Prostate gland (tissue), 2 donors: ENCODE results near the gene SYNGR4. TPM values are rescaled to one million over a fixed set of nuclear protein-coding genes. Genes with fewer than 3 reads are reported as not detected.

Experiments used
- DNase-seq: peaks from one replicate; pipeline ENCODE4 v3.0.0-alpha.2; 2019; ENCODE audit warnings: low spot score
- H3K27ac ChIP-seq, 2 donors: fragments of 200-600 bp; sonication (generic); 2 replicates each; pipeline ENCODE4 v1.5.1; 2017 to 2019
- H3K27me3 ChIP-seq: fragments of 200-600 bp; sonication (generic); replicated peaks from 2 replicates; pipeline ENCODE4 v1.5.1; 2019; ENCODE audit not compliant: insufficient read depth
- H3K36me3 ChIP-seq, 2 donors: fragments of 200-600 bp; sonication (generic); 1 replicate in 1 of 2; 2 replicates in 1 of 2; pipeline versions ENCODE4 v1.5.1 to v1.8.1; 2017 to 2019
- H3K4me1 ChIP-seq: fragments of 200-600 bp; sonication (generic); replicated peaks from 2 replicates; pipeline ENCODE4 v1.5.1; 2019
- H3K4me3 ChIP-seq, 2 donors: fragments of 200-600 bp; sonication (generic); 2 replicates each; pipeline ENCODE4 v1.5.1; 2017 to 2019
- H3K9me3 ChIP-seq: fragments of 200-600 bp; sonication (generic); 2 replicates; pipeline ENCODE4 v1.5.1; 2017
- POLR2A ChIP-seq: fragments of 450-650 bp; IDR thresholded peaks from one replicate; pipeline ENCODE4 v1.6.1; 2016; ENCODE audit warnings: antibody characterized with exemption, mild to moderate bottlenecking
- POLR2AphosphoS5 ChIP-seq: sonication (generic); formaldehyde crosslinking; IDR thresholded peaks from one replicate; pipeline ENCODE4 v1.6.1; 2017; ENCODE audit warnings: antibody characterized with exemption
- WGBS: methylation state at CpG from one replicate; pipeline ENCODE4 v1.1.5; 2018; 5-methylcytosine and 5-hydroxymethylcytosine counted together
- intact Hi-C: fragments of 100-400 bp; cut with DNase I; formaldehyde crosslinking; loops from one replicate; pipeline ENCODE4 v1.14.2; 2022
- total RNA-seq, 2 donors: library from RNA; depleted of rRNA; stranded (reverse); fragments of >200 nt; gene quantifications; one replicate each; pipeline ENCODE4 v1.1.0, GENCODE V29; 2016
- TF ChIP-seq, protein P1 (sequence below), 4 experiments: fragments of 200-600 bp in 2 of 4; fragments of 450-650 bp in 2 of 4; sonication (generic) in 2 of 4; IDR thresholded peaks; 1 replicate in 3 of 4; 2 replicates in 1 of 4; pipeline ENCODE4 v1.5.1; 2016 to 2019; ENCODE audit warnings: antibody characterized with exemption in 4 of 4, mild to moderate bottlenecking in 2 of 4, moderate library complexity in 2 of 4

Gene SYNGR4
- total RNA-seq, 2 donors from 2014 or later = 2.8 TPM; not detected in 1

DNA sequence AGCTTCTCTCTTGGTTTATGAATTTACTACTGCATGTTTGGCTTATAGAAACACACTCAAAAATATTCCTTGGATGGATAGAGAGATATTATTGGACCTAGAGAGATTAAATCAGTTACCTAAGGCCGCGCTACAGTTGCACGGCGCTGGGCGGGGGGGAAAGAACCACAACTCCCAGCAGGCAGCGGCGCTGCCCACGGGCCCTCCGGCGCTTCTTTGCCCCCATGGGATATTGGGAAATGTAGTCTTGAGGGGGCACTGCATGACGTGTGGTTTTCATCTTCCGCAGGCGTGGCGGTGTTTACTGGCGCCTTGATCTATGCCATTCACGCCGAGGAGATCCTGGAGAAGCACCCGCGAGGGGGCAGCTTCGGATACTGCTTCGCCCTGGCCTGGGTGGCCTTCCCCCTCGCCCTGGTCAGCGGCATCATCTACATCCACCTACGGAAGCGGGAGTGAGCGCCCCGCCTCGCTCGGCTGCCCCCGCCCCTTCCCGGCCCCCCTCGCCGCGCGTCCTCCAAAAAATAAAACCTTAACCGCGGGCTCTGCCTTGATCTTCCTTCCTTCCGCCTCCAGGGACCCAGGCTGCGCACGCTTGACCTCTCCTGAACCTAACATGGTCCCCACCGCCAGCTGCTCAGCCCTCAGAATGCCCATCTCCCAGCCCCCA is 34.0 kb upstream of the SYNGR4 start:
- Histone ChIP-seq H3K4me1 (peaks cover 10% of the 10 kb centered on the region), H3K36me3 (no peaks in the 10 kb centered on the region), H3K27me3 (no peaks in the 10 kb centered on the region), H3K27ac (peak overlapping the region; percentile 83 to 86), H3K4me3 (peak overlapping the region; percentile 43 to 55), H3K9me3 (no peaks in the 10 kb centered on the region)
- 17% methylated on average over 41 of the region's 41 CpGs for WGBS
- DNase-seq = peak; percentile 83
- TF ChIP-seq, protein P1, sequence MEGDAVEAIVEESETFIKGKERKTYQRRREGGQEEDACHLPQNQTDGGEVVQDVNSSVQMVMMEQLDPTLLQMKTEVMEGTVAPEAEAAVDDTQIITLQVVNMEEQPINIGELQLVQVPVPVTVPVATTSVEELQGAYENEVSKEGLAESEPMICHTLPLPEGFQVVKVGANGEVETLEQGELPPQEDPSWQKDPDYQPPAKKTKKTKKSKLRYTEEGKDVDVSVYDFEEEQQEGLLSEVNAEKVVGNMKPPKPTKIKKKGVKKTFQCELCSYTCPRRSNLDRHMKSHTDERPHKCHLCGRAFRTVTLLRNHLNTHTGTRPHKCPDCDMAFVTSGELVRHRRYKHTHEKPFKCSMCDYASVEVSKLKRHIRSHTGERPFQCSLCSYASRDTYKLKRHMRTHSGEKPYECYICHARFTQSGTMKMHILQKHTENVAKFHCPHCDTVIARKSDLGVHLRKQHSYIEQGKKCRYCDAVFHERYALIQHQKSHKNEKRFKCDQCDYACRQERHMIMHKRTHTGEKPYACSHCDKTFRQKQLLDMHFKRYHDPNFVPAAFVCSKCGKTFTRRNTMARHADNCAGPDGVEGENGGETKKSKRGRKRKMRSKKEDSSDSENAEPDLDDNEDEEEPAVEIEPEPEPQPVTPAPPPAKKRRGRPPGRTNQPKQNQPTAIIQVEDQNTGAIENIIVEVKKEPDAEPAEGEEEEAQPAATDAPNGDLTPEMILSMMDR (IDR thresholded peaks at IDR 0.05) = peak in 1 of 4 experiments; percentile 28
- TF ChIP-seq POLR2AphosphoS5 (peak; percentile 89), POLR2A (peak; percentile 53)
- intact Hi-C loops = no loop called here

DNA sequence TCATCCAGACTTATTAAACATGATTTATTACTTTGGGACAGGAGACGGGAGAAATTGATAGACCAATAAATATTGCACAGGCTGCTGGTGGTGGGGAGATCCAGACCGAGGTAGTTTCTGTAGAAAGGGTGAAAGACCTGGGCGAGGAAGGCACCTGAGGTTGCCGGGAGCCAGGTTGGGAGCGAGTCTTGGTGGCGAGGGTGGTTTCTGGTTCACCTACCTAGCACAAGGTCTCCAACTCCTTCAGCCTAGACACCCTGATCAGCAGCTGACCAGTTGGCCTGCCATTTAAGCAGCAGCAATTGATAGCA is 31.9 kb upstream of the SYNGR4 start:
- Histone ChIP-seq H3K4me1 (peaks cover 6% of the 10 kb centered on the region), H3K27ac (peak overlapping the region; percentile 89 to 97), H3K9me3 (no peaks in the 10 kb centered on the region), H3K36me3 (no peaks in the 10 kb centered on the region), H3K27me3 (no peaks in the 10 kb centered on the region), H3K4me3 (peak overlapping the region; percentile 23 to 35)
- intact Hi-C loops = loop anchor here (2.0 kb wide), 1 partner anchor 30 kb away; the partner anchor contains the start of gene TMEM143
- WGBS = 21% methylated on average over 6 of the region's 6 CpGs
- TF ChIP-seq, protein P1 (IDR thresholded peaks at IDR 0.05) = no peak
- TF ChIP-seq POLR2AphosphoS5 = no peak
- TF ChIP-seq POLR2A = no peak
- DNase-seq = no peak

DNA sequence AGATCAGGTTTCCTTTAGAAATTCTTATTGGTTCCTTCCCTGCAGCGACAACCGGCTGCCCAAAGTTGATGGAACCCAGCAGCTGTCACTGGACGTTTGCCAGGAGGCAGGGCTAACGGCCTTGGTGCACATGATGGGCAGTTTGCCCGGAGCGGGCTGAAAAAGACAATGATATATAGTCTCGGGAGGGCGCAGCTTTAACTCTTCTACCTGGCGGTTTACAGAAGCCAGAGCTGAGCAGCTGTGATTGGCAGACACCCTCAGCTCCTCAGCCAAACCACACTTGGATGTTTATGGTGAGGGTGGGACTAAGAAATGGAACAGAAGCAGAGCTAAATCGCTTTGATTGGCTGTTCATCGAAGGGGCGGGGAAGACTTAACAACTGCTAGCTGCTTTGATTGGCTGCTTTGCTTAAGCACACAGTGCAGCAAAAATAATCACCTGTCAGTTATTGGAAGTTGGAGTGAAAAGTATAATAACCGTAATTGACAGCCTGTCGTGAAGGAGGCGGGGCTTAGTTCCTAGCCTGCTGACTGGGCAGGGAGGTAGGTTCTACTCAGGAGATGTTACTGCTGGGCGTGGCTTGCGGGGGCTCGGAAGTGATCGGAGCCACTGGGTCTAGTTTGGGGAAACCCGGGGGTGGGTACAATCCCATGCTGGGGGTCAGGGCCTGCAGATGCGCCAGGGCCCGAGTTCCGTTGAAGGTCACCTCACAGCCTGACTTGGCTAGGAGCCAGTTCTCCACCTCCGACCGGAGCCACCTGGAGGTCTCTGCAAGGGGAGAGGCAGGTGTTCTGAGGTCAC is 31.3 kb upstream of the SYNGR4 start:
- Histone ChIP-seq H3K4me3 (peak overlapping the region; percentile 23 to 35), H3K36me3 (no peaks in the 10 kb centered on the region), H3K27ac (peak overlapping the region; percentile 89 to 97), H3K9me3 (no peaks in the 10 kb centered on the region), H3K4me1 (peaks cover 6% of the 10 kb centered on the region), H3K27me3 (no peaks in the 10 kb centered on the region)
- intact Hi-C loops = loop anchor here (2.0 kb wide), 1 partner anchor 30 kb away; the partner anchor contains the start of gene TMEM143
- under 1% methylated on average over 25 of the region's 25 CpGs for WGBS
- peak; percentile 94 for DNase-seq
- TF ChIP-seq POLR2A (peak; percentile 26), POLR2AphosphoS5 (peak; percentile 96)
- TF ChIP-seq, protein P1 (IDR thresholded peaks at IDR 0.05) = no peak

DNA sequence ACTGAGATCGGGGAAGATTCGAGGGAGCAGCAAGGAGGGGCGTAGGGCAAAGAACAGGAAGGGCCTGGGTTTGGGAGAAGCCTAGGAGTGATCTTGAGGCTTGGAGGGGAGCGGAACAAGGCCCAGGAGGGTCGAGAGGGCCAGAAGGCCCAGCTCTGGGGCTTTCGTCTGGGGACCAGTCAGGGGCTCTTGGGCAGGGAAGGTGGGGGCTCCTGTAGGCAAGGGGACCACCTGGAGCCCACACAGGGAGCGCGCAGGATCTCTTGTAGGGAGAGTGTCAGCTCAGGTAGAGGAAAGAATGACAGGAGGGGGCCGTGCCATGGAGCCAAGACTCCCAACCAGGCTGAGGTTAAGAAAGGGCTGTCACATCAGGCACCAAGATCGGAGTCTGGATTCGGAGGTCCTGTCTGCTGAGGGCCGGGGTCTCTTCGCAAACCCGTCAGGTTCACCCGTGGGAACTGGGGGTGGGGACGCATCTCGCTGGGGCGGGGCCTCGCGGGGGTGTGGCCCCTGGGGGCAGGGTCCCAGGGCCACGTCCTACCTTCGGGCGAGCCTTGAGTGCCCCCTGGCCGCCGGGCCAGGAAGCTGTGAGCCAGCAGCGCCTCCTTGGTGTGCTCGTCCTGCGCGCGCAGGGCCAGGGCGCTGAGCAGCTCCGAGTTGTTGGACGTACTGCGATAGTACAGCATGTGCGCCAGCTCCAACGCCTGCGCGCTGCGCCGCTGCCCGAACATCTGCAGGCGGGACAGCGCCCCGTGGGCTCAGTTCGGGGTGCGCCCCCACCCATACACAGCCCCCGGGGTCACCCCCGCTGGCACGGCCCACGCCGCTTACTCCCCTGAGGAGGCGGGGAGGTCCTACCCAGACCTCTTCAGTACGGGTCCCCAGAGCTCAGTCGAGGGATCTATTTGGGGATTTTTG is 30.4 kb upstream of the SYNGR4 start:
- intact Hi-C loops = loop anchor here (2.0 kb wide), 1 partner anchor 29 kb away; the partner anchor contains the start of gene TMEM143
- H3K4me3 ChIP-seq = peak overlapping the region; percentile 23 to 35
- H3K36me3 ChIP-seq = no peaks in the 10 kb centered on the region
- no peak for TF ChIP-seq POLR2A
- TF ChIP-seq, protein P1 (IDR thresholded peaks at IDR 0.05) = peak; percentile 58 to 95 (median 84)
- TF ChIP-seq POLR2AphosphoS5 = peak; percentile 74
- 8% methylated on average over 54 of the region's 54 CpGs for WGBS
- no peaks in the 10 kb centered on the region for H3K27me3 ChIP-seq
- H3K9me3 ChIP-seq = no peaks in the 10 kb centered on the region
- peak overlapping the region; percentile 89 to 97 for H3K27ac ChIP-seq
- DNase-seq = peak; percentile 86
- peaks cover 6% of the 10 kb centered on the region for H3K4me1 ChIP-seq
